Ovary (tissue), 9 donors: ENCODE results near the gene RNF112. TPM values are rescaled to one million over a fixed set of nuclear protein-coding genes. Genes with fewer than 3 reads are reported as not detected.

ENCODE experiments used
- DNase-seq, 5 donors: peaks; one replicate each; pipeline ENCODE4 v3.0.0-alpha.2; 2019 to 2020
- H3K27ac ChIP-seq, 2 donors: fragments of 200-600 bp; one replicate each; pipeline versions ENCODE4 v1.5.1 to v1.8.0; 2019 to 2022
- H3K27me3 ChIP-seq: fragments of 200-600 bp; one replicate; pipeline ENCODE4 v1.8.0; 2022
- H3K36me3 ChIP-seq: fragments of 200-600 bp; sonication (generic); one replicate; pipeline ENCODE4 v1.5.1; 2019
- H3K4me1 ChIP-seq: one replicate; pipeline ENCODE4 v1.8.1; 2013; ENCODE audit warnings: mild to moderate bottlenecking, moderate library complexity; ENCODE audit not compliant: insufficient read depth
- H3K4me3 ChIP-seq: fragments of 200-600 bp; sonication (generic); one replicate; pipeline ENCODE4 v1.5.1; 2017
- H3K9me3 ChIP-seq, 2 donors: fragments of 200-600 bp in 1 of 2; sonication (generic) in 1 of 2; one replicate each; pipeline versions ENCODE4 v1.5.1 to v1.8.1; 2013 to 2019; ENCODE audit warnings: mild to moderate bottlenecking in 1 of 2, moderate library complexity in 1 of 2
- CTCF ChIP-seq, 3 donors: fragments of 450-650 bp in 2 of 3; fragments of 200-600 bp in 1 of 3; IDR thresholded peaks; one replicate each; pipeline versions ENCODE4 v1.5.1 to v1.8.0; 2016 to 2022; ENCODE audit warnings: antibody characterized with exemption in 3 of 3, mild to moderate bottlenecking in 1 of 3
- EP300 ChIP-seq: sonication (generic); formaldehyde crosslinking; IDR thresholded peaks from one replicate; pipeline ENCODE4 v1.6.1; 2017; ENCODE audit warnings: antibody characterized with exemption
- POLR2A ChIP-seq: fragments of 450-650 bp; IDR thresholded peaks from one replicate; pipeline ENCODE4 v1.6.1; 2017; ENCODE audit warnings: antibody characterized with exemption, mild to moderate bottlenecking, moderate library complexity
- WGBS, 3 donors: extraction: QIAGEN DNeasy Blood & Tissue Kit in 1 of 3; methylation state at CpG; one replicate each; pipeline versions ENCODE4 v1.1.5 to v1.1.7; 2013 to 2017; 5-methylcytosine and 5-hydroxymethylcytosine counted together
- intact Hi-C, 4 donors: fragments of 100-400 bp; cut with DNase I; formaldehyde crosslinking; loops; one replicate each; pipeline versions ENCODE4 v1.11.0 to v1.15.1; 2022 to 2023
- polyA plus RNA-seq, 2 donors: library from polyadenylated mRNA; stranded (reverse); fragments of 200-250 nt in 1 of 2; fragments of 350-450 nt in 1 of 2; fragmentation: Illumina TruSeq in 1 of 2; extraction: RNeasy Lipid Tissue Mini Kit (QIAGEN cat#74804) in 1 of 2; gene quantifications; one replicate each; pipeline ENCODE4 v1.2.3, GENCODE V29; 2013 to 2014
- total RNA-seq, 7 donors: library from RNA; depleted of rRNA in 2 of 7; stranded (reverse); fragments of >200 nt in 2 of 7; fragmentation: NEBNext Ultra II Directional in 3 of 7; extraction: Animal tissue kit (Norgen Biotek cat#: 25700) in 3 of 7; gene quantifications; one replicate each; pipeline versions ENCODE4 v1.1.0 to v1.2.4, GENCODE V29; 2016 to 2023
- donor health status: DM: no; HTN: no; CAD: no; lungs with moderate emphysema.
- donor health status: DM: no; HTN: no; CAD: no.
- donor health status: Bipolar disorder and iron deficiency.
- donor health status: DM: yes; HTN: yes; CAD: no.
- donor health status: DM: no; HTN: no; CAD: no.
- donor health status: DM: yes; HTN: yes; CAD: no.

The RNF112 gene
- total and polyA plus RNA-seq, 9 donors = 0.24 to 6.9 (median 1.6) TPM

DNA sequence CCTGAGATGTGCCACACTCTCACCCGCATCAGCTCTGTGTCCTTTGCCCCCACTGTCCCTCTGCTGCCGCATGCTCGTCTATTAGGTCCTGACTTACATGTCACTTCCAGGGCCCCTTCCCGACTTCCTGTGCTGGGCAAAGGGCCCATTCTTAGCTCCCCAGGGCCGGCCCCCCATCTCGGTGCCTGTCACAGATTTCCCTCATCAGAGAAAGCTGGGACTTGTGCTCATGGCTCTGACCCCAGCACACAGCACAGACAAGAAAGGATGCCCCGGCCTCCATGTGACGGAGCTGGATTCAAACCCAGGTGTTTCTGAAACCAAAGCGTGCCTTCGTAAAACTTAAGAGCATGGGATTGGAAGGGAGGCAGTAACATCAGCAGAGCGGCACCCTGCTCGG is 38.6 kb upstream of the RNF112 start:
- Histone ChIP-seq H3K4me3 (no peak overlapping the region), H3K27me3 (no peaks in the 10 kb centered on the region), H3K27ac (no peak overlapping the region), H3K4me1 (peaks cover 2% of the 10 kb centered on the region), H3K36me3 (no peaks in the 10 kb centered on the region), H3K9me3 (no peaks in the 10 kb centered on the region)
- DNase-seq = peak in 1 of 5 donors; percentile 14
- TF ChIP-seq POLR2A = no peak
- TF ChIP-seq EP300 = no peak
- no peak for TF ChIP-seq CTCF (IDR thresholded peaks at IDR 0.05)
- intact Hi-C loops = no loop called here
- 83 to 89% (median 88%) methylated on average over 12 of the region's 12 CpGs for WGBS, 3 donors

DNA sequence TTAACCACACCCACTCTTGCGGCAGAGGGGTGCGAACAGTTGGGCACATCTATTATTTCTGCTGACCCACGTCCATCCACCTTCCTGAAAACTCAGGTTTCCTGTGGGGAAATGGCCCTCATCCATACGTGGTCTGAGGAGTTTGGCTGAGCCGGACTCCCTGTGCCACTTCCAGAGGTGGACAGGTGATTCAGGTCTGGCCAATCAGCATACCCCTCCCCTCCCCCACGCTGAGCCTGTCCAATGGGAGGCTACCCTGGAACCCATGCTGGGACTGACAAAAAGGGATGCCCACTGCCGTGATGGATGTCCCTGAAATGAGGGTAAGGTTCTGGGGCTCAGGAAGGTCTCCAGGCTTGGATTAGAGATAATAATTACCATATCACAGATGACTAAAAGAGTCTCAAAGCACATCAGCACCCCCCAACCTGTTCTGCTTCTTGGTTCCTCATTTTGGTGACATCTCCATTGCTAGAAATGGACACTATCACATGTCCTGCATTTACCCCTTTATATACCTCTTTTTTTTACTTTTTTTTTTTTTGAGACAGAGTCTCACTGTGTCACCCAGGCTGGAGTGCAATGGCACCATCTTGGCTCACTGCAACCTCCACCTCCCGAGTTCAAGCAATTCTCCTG is 38.0 kb upstream of the RNF112 start:
- intact Hi-C loops = no loop called here

GRCh38 chr17:19374136-19374535 is 36.9 kb upstream of the RNF112 start:
- TF ChIP-seq EP300 (no peak), CTCF (IDR thresholded peaks at IDR 0.05) (no peak), POLR2A (no peak)
- Histone ChIP-seq H3K27ac (no peak overlapping the region), H3K9me3 (no peaks in the 10 kb centered on the region)

More for the DNA sequence above, 38.0 kb upstream of the RNF112 start:
- no peaks in the 10 kb centered on the region for H3K27me3 ChIP-seq
- H3K4me1 ChIP-seq = peaks cover 2% of the 10 kb centered on the region
- H3K9me3 ChIP-seq = no peaks in the 10 kb centered on the region
- H3K27ac ChIP-seq = no peak overlapping the region
- TF ChIP-seq POLR2A (no peak), CTCF (IDR thresholded peaks at IDR 0.05) (no peak), EP300 (no peak)
- no peak overlapping the region for H3K4me3 ChIP-seq
- WGBS, 3 donors = 85 to 89% (median 89%) methylated on average over 8 of the region's 8 CpGs
- H3K36me3 ChIP-seq = no peaks in the 10 kb centered on the region
- DNase-seq = peak in 1 of 5 donors; percentile 19

GRCh38 chr17:19375732-19376131 is 35.3 kb upstream of the RNF112 start:
- WGBS, 3 donors = 67 to 89% (median 82%) methylated on average over 1 of the region's 1 CpG

More at GRCh38 chr17:19374136-19374535, 36.9 kb upstream of the RNF112 start:
- no peak overlapping the region for H3K4me3 ChIP-seq
- DNase-seq = no peak
- H3K36me3 ChIP-seq = no peaks in the 10 kb centered on the region
- no peaks in the 10 kb centered on the region for H3K27me3 ChIP-seq
- intact Hi-C loops = no loop called here
- WGBS, 3 donors = 81 to 86% (median 81%) methylated on average over 5 of the region's 5 CpGs
- peaks cover 5% of the 10 kb centered on the region for H3K4me1 ChIP-seq

More at GRCh38 chr17:19375732-19376131, 35.3 kb upstream of the RNF112 start:
- peaks cover 11% of the 10 kb centered on the region for H3K4me1 ChIP-seq
- DNase-seq = no peak
- no peaks in the 10 kb centered on the region for H3K36me3 ChIP-seq
- H3K9me3 ChIP-seq = no peaks in the 10 kb centered on the region
- TF ChIP-seq EP300 = no peak
- TF ChIP-seq CTCF (IDR thresholded peaks at IDR 0.05) = no peak
- no peak for TF ChIP-seq POLR2A
- no peak overlapping the region for H3K27ac ChIP-seq
- no peak overlapping the region for H3K4me3 ChIP-seq
- intact Hi-C loops = no loop called here
- no peaks in the 10 kb centered on the region for H3K27me3 ChIP-seq
